HEK293 (cell line): ENCODE measurements around the gene HEATR5A.

ENCODE experiments used
- CTCF ChIA-PET: fragments of 350-600 bp; formaldehyde crosslinking; extraction: SDS; loops from one replicate; lab custom pipeline; 2021; ENCODE audit warnings: antibody characterized with exemption; lab: Yijun Ruan, JAX
- POLR2A ChIA-PET: fragments of 300-600 bp; formaldehyde crosslinking; extraction: SDS; loops from one replicate; lab custom pipeline; 2020; ENCODE audit warnings: antibody characterized with exemption, inconsistent platforms; lab: Yijun Ruan, JAX
- H3K27ac ChIP-seq: fragments of 200-500 bp; sonication (Bioruptor generic); 2 replicates; pipeline ENCODE4 v1.5.1; 2014; ENCODE audit warnings: low read depth, low read length, control low read depth, inconsistent platforms; ENCODE audit errors: extremely low read depth
- H3K36me3 ChIP-seq, 2 experiments: fragments of 200-500 bp in 1 of 2; sonication (Bioruptor generic) in 1 of 2; 1 replicate in 1 of 2; 2 replicates in 1 of 2; pipeline ENCODE4 v1.5.1; 2014 to 2017; ENCODE audit warnings: inconsistent platforms in 2 of 2, low read length in 2 of 2; ENCODE audit not compliant: control insufficient read depth in 2 of 2, insufficient read depth in 1 of 2
- H3K4me1 ChIP-seq: fragments of 200-500 bp; sonication (Bioruptor generic); 2 replicates; pipeline ENCODE4 v1.5.1; 2014; ENCODE audit warnings: mild to moderate bottlenecking, low read length, inconsistent platforms; ENCODE audit not compliant: control insufficient read depth, insufficient read depth
- H3K4me3 ChIP-seq: 2 replicates; pipeline ENCODE4 v1.5.1; 2011; ENCODE audit warnings: low read depth, mild to moderate bottlenecking, control low read depth, low read length, moderate library complexity
- H3K9me3 ChIP-seq: fragments of 200-500 bp; sonication (Bioruptor generic); 2 replicates; pipeline ENCODE4 v1.5.1; 2014; ENCODE audit warnings: low read depth, low read length, inconsistent platforms; ENCODE audit not compliant: control insufficient read depth, insufficient read depth
- GFI1B ChIP-seq: fragments of 450-650 bp; formaldehyde crosslinking; IDR thresholded peaks from 2 replicates; pipeline ENCODE4 v1.5.1; 2016; ENCODE audit warnings: missing biosample characterization, missing genetic modification characterization
- GLI4 ChIP-seq: fragments of 450-650 bp; formaldehyde crosslinking; IDR thresholded peaks from 2 replicates; pipeline ENCODE4 v1.5.1; 2016; ENCODE audit warnings: missing biosample characterization, missing genetic modification characterization
- IKZF3 ChIP-seq: fragments of 450-650 bp; IDR thresholded peaks from 2 replicates; pipeline ENCODE4 v1.5.0; 2018; ENCODE audit warnings: missing biosample characterization, mild to moderate bottlenecking, missing genetic modification characterization, moderate library complexity
- KLF8 ChIP-seq: fragments of 450-650 bp; formaldehyde crosslinking; IDR thresholded peaks from 2 replicates; pipeline ENCODE4 v1.5.1; 2016; ENCODE audit warnings: missing biosample characterization, missing genetic modification characterization
- MEIS1 ChIP-seq: sonication (generic); formaldehyde crosslinking; IDR thresholded peaks from 2 replicates; pipeline ENCODE4 v1.8.1; 2022; ENCODE audit warnings: missing genetic modification reagents, mild to moderate bottlenecking, borderline replicate concordance
- REST ChIP-seq: fragments of 450-650 bp; formaldehyde crosslinking; IDR thresholded peaks from 2 replicates; pipeline ENCODE4 v1.5.1; 2016; ENCODE audit warnings: missing biosample characterization, missing genetic modification characterization
- TCF7L2 ChIP-seq: IDR thresholded peaks from 2 replicates; pipeline ENCODE4 v1.6.1; 2011; ENCODE audit warnings: low read depth, mild to moderate bottlenecking, inconsistent platforms, low read length, moderate library complexity, borderline replicate concordance
- ZBTB10 ChIP-seq: fragments of 450-650 bp; formaldehyde crosslinking; IDR thresholded peaks from 2 replicates; pipeline ENCODE4 v1.5.1; 2016; ENCODE audit warnings: missing biosample characterization, missing genetic modification characterization
- ZFHX2 ChIP-seq: fragments of 450-650 bp; formaldehyde crosslinking; conservative IDR thresholded peaks from 2 replicates; pipeline ENCODE4 v1.5.1; 2016; ENCODE audit warnings: missing biosample characterization, missing genetic modification characterization
- ZNF174 ChIP-seq: fragments of 450-650 bp; formaldehyde crosslinking; IDR thresholded peaks from 2 replicates; pipeline ENCODE4 v1.5.0; 2017; ENCODE audit warnings: missing biosample characterization, mild to moderate bottlenecking, missing genetic modification characterization
- ZNF221 ChIP-seq: fragments of 450-650 bp; formaldehyde crosslinking; IDR thresholded peaks from 2 replicates; pipeline ENCODE4 v1.5.1; 2017; ENCODE audit warnings: missing biosample characterization, missing genetic modification characterization, borderline replicate concordance
- ZNF23 ChIP-seq: fragments of 450-650 bp; formaldehyde crosslinking; IDR thresholded peaks from 2 replicates; pipeline ENCODE4 v1.5.1; 2016; ENCODE audit warnings: missing biosample characterization, missing genetic modification characterization, borderline replicate concordance
- ZNF433 ChIP-seq: fragments of 450-650 bp; formaldehyde crosslinking; IDR thresholded peaks from 2 replicates; pipeline ENCODE4 v1.5.1; 2016; ENCODE audit warnings: missing biosample characterization, missing genetic modification characterization, low read depth
- ZNF510 ChIP-seq: fragments of 450-650 bp; formaldehyde crosslinking; IDR thresholded peaks from 2 replicates; pipeline ENCODE4 v1.5.1; 2018; ENCODE audit warnings: mild to moderate bottlenecking, missing genetic modification characterization, missing biosample characterization; ENCODE audit not compliant: insufficient replicate concordance
- ZNF548 ChIP-seq: fragments of 450-650 bp; formaldehyde crosslinking; IDR thresholded peaks from 2 replicates; pipeline ENCODE4 v1.5.1; 2016; ENCODE audit warnings: missing biosample characterization, missing genetic modification characterization
- ZNF692 ChIP-seq: fragments of 450-650 bp; formaldehyde crosslinking; IDR thresholded peaks from 2 replicates; pipeline ENCODE4 v1.5.1; 2016; ENCODE audit warnings: missing biosample characterization, missing genetic modification characterization
- TF ChIP-seq, protein P1 (sequence below): fragments of 450-650 bp; formaldehyde crosslinking; IDR thresholded peaks from 2 replicates; pipeline ENCODE4 v1.5.1; 2017; ENCODE audit warnings: missing biosample characterization, missing genetic modification characterization
- TF ChIP-seq, protein P2 (sequence below): fragments of 450-650 bp; formaldehyde crosslinking; IDR thresholded peaks from 2 replicates; pipeline ENCODE4 v1.5.1; 2016; ENCODE audit warnings: missing biosample characterization, missing genetic modification characterization
- TF ChIP-seq, protein P3 (sequence below): IDR thresholded peaks from 2 replicates; pipeline ENCODE4 v1.6.1; 2011; ENCODE audit warnings: mild to moderate bottlenecking, low read depth, low read length, borderline replicate concordance
- TF ChIP-seq, protein P4 (sequence below): fragments of 450-650 bp; formaldehyde crosslinking; IDR thresholded peaks from 2 replicates; pipeline ENCODE4 v1.5.1; 2017; ENCODE audit warnings: missing biosample characterization, mild to moderate bottlenecking, missing genetic modification characterization, moderate library complexity

HEATR5A gene

DNA sequence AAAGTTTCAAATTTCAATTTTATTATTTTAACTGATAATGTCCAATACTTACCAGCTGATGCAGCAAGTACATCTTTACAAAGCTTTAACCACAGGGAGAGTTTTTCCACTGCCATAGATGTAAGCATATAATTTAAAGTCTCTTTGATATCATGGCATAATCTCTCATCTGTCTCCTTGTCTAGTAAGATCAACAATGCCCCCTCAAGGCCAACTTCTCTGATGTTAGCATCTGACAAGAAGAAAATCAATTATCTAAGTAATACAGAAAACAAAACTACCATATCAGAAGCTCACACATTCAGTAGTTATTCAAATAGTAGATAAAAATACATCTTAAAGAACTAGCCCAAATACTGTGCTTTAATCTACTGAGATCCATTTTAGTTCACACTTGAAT, 94.2 kb downstream of the HEATR5A start:
- Histone ChIP-seq H3K36me3 (peaks cover 0 to 3% of the 10 kb centered on the region in 2 experiments; a peak in 2 of 3 replicates), H3K9me3 (no peaks in the 10 kb centered on the region), H3K4me1 (no peaks in the 10 kb centered on the region), H3K4me3 (no peak overlapping the region), H3K27ac (no peak overlapping the region)
- POLR2A ChIA-PET = no interaction called here
- no peak for TF ChIP-seq IKZF3 (tag by site-specific recombination)
- no peak for TF ChIP-seq GFI1B
- TF ChIP-seq ZNF692 (tag by site-specific recombination) = no peak
- TF ChIP-seq ZBTB10 (tag by site-specific recombination) = no peak
- TF ChIP-seq ZNF174 (tag by site-specific recombination) = no peak
- TF ChIP-seq, protein P1, sequence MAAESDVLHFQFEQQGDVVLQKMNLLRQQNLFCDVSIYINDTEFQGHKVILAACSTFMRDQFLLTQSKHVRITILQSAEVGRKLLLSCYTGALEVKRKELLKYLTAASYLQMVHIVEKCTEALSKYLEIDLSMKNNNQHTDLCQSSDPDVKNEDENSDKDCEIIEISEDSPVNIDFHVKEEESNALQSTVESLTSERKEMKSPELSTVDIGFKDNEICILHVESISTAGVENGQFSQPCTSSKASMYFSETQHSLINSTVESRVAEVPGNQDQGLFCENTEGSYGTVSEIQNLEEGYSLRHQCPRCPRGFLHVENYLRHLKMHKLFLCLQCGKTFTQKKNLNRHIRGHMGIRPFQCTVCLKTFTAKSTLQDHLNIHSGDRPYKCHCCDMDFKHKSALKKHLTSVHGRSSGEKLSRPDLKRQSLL (tag by site-specific recombination) = no peak
- no peak for TF ChIP-seq MEIS1 (CRISPR knock-in tag)
- no peak for TF ChIP-seq ZNF433 (tag by site-specific recombination)
- TF ChIP-seq, all 188 proteins: peak for 0
- CTCF ChIA-PET = interaction anchor here (0.6 to 0.9 kb wide), 3 partner anchors 117 to 483 kb away, joined by 3 to 4 read pairs (median 4); no protein-coding TSS in a partner anchor

- Histone ChIP-seq H3K4me3 (no peak overlapping the region), H3K9me3 (no peaks in the 10 kb centered on the region), H3K4me1 (no peaks in the 10 kb centered on the region)
- POLR2A ChIA-PET = no interaction called here
- TF ChIP-seq ZNF221 (no peak), ZNF23 (tag by site-specific recombination) (no peak), KLF8 (tag by site-specific recombination) (no peak), TCF7L2 (no peak), ZNF548 (tag by site-specific recombination) (no peak), ZNF510 (tag by site-specific recombination) (no peak), REST (tag by site-specific recombination) (no peak), ZFHX2 (tag by site-specific recombination) (no peak), GLI4 (tag by site-specific recombination) (no peak)
- TF ChIP-seq, protein P2, sequence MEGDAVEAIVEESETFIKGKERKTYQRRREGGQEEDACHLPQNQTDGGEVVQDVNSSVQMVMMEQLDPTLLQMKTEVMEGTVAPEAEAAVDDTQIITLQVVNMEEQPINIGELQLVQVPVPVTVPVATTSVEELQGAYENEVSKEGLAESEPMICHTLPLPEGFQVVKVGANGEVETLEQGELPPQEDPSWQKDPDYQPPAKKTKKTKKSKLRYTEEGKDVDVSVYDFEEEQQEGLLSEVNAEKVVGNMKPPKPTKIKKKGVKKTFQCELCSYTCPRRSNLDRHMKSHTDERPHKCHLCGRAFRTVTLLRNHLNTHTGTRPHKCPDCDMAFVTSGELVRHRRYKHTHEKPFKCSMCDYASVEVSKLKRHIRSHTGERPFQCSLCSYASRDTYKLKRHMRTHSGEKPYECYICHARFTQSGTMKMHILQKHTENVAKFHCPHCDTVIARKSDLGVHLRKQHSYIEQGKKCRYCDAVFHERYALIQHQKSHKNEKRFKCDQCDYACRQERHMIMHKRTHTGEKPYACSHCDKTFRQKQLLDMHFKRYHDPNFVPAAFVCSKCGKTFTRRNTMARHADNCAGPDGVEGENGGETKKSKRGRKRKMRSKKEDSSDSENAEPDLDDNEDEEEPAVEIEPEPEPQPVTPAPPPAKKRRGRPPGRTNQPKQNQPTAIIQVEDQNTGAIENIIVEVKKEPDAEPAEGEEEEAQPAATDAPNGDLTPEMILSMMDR (tag by site-specific recombination) = no peak
- TF ChIP-seq, protein P3, sequence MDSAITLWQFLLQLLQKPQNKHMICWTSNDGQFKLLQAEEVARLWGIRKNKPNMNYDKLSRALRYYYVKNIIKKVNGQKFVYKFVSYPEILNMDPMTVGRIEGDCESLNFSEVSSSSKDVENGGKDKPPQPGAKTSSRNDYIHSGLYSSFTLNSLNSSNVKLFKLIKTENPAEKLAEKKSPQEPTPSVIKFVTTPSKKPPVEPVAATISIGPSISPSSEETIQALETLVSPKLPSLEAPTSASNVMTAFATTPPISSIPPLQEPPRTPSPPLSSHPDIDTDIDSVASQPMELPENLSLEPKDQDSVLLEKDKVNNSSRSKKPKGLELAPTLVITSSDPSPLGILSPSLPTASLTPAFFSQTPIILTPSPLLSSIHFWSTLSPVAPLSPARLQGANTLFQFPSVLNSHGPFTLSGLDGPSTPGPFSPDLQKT = no peak
- TF ChIP-seq, protein P4, sequence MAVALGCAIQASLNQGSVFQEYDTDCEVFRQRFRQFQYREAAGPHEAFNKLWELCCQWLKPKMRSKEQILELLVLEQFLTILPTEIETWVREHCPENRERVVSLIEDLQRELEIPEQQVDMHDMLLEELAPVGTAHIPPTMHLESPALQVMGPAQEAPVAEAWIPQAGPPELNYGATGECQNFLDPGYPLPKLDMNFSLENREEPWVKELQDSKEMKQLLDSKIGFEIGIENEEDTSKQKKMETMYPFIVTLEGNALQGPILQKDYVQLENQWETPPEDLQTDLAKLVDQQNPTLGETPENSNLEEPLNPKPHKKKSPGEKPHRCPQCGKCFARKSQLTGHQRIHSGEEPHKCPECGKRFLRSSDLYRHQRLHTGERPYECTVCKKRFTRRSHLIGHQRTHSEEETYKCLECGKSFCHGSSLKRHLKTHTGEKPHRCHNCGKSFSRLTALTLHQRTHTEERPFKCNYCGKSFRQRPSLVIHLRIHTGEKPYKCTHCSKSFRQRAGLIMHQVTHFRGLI (tag by site-specific recombination) = no peak
- TF ChIP-seq, all 188 proteins: peak for 0
- CTCF ChIA-PET = no interaction called here
- Histone ChIP-seq H3K27ac (no peak overlapping the region), H3K36me3 (peaks cover 0 to 9% of the 10 kb centered on the region in 2 experiments; a peak in 2 of 3 replicates)
These were observed 96.9 kb downstream of the HEATR5A start for GRCh38 chr14:31323419-31323818.
